GM12875 (cell line): ENCODE measurements around the gene EYS.

Source experiments
- H3K4me3 ChIP-seq: one replicate; pipeline ENCODE4 v1.5.1; 2011; ENCODE audit warnings: low read depth, low read length, control low read depth
- TF ChIP-seq, protein P1 (sequence below): IDR thresholded peaks from 2 replicates; pipeline ENCODE4 v1.5.1; 2011; ENCODE audit warnings: low read depth, mild to moderate bottlenecking, control low read depth, inconsistent platforms, low read length, moderate library complexity, borderline replicate concordance; ENCODE audit not compliant: insufficient read depth

Gene EYS

DNA sequence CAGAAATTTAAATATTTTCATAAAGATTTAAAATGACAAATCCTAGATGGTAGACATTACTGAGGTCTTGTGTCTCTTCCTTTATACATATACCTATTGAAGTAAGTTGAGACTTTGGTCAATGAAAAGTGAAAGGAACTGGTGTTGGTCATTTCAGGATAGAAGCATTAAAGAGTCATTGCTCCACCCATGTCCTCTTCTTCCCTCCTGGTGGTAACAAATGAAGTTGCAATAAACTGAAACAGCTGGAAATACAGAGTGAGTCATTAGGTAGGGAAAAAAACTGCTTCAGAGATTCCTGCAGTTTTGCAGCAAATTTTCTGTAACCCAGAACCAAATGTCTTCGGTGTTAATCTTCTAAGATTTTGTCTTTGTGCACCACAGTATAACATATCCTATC, 448.0 kb downstream of the EYS start:
- TF ChIP-seq, protein P1, sequence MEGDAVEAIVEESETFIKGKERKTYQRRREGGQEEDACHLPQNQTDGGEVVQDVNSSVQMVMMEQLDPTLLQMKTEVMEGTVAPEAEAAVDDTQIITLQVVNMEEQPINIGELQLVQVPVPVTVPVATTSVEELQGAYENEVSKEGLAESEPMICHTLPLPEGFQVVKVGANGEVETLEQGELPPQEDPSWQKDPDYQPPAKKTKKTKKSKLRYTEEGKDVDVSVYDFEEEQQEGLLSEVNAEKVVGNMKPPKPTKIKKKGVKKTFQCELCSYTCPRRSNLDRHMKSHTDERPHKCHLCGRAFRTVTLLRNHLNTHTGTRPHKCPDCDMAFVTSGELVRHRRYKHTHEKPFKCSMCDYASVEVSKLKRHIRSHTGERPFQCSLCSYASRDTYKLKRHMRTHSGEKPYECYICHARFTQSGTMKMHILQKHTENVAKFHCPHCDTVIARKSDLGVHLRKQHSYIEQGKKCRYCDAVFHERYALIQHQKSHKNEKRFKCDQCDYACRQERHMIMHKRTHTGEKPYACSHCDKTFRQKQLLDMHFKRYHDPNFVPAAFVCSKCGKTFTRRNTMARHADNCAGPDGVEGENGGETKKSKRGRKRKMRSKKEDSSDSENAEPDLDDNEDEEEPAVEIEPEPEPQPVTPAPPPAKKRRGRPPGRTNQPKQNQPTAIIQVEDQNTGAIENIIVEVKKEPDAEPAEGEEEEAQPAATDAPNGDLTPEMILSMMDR, result no peak
- H3K4me3 ChIP-seq, result no peak overlapping the region

DNA sequence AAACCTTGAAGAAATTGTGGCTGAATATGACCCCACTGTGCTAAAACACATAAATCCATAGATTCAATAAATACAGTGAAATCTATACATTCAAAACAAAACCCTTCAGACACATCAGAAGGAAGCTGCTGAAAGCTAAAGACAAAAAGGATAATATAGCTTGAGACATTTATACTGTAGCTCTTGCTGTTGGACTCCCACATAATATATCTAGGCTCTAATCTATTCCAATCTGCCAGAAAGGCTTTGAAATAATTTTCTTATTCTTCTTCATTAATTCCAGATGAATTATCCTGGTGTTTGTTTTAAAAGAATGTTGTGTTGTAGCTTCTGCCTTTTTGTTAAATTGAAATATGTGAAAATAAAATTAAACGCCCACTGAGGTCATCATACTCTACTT, 454.0 kb downstream of the EYS start:
- no peak overlapping the region for H3K4me3 ChIP-seq
- TF ChIP-seq, protein P1, result no peak

DNA sequence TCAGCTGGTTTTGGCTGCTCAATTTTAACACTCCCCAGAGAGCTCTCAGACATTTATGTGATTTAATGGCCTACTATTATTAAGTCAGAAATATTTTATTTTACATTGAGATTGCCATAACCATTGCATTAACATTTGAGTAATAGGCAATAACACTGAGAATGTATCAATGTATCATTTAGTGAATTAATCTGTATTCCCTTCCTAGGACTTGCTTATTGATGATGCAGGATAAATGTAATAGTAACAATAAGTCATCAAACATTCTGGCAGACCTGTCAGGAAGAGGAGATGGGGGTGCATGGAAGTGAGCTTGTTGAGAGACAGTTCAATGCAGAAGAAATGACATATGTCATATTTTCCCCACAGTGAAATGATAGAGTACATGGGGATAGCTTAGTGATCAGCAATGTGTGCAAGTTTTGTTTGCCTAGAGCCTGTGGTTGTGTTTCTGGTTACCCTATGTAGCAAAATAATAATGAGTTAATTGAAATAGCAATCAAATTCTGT, 458.9 kb downstream of the EYS start:
- H3K4me3 ChIP-seq, result no peak overlapping the region
- TF ChIP-seq, protein P1, result no peak

DNA sequence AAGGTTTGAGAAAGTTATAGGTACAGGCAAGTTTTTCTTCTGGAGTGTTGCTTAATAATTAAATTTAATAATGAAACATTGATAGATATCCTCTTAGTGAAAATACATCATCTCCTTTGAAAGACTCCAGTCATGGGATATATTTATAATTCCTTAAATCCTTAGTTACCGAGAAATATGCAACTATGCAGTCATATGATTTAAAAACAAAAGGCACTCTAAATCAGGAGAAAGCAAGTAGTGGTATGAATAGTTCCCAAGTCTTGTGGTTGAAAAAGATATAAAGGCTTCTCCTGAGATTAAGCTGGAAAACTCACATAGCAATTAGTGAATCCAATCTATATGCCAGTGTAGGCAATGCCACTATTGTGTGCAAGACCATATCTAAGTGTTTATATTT, 475.4 kb downstream of the EYS start:
- TF ChIP-seq, protein P1, result no peak
- H3K4me3 ChIP-seq, result no peak overlapping the region

DNA sequence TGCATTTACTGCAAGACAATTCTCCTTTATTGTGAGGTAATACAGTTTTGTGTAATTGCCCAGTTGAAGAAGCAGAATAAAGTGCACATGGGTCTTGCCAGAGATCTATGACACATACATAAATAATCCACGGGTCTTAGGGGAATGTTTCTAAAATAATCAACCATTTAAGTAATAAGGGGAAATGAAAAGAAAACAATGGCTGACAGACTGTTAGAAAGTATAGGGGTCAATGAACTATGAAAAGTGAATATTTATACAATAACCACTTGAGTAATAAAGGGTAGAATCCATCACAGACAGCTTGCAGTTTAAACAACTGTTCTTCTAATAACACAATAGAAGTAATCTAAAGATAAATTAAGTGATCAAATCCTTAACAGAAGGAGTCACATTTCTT, 477.2 kb downstream of the EYS start:
- TF ChIP-seq, protein P1, result no peak
- H3K4me3 ChIP-seq, result no peak overlapping the region

DNA sequence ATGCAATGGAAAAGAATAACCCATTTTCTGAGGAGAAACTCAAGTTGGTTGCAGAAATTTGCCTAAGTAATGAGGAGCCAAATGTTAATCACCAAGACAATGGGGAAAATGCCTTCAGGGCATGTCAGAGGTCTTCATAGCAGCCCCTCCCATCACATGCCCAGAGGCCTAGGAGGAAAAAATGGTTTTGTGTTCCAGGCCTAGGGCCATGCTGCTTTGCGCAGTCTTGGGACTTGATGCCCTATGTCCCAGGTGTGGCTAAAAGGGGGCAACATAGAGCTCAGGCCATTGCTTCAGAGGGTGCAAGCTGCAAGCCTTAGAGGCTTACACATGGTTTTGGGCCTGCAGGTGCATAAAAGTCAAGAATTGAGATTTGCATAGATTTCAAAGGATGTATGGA, 485.9 kb downstream of the EYS start:
- TF ChIP-seq, protein P1, result no peak
- H3K4me3 ChIP-seq, result no peak overlapping the region

DNA sequence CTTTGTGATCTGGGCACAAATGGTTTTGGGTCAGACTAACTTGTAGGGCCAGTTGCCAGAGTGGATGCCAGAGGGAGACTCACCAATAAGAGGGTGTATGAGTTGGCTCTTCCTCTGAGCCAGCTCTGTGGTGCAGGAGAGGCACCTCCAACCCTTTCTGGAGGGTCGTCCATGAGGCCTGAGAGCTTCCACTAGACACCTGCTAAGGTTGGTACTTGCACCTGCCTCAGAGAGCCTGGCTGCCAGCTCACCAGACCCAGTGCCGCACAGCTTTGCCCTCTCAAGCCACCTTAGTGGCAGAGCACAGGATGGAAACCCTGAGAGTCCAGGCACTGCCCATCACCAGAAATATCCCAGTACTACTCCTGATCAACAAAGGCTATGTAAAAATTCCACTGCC, 504.3 kb downstream of the EYS start:
- TF ChIP-seq, protein P1, result no peak
- no peak overlapping the region for H3K4me3 ChIP-seq
